Keratinocyte (primary cell): Measurements from ENCODE around the gene RAB1B. TPM values are rescaled to one million over a fixed set of nuclear protein-coding genes. Genes with fewer than 3 reads are reported as not detected.

Source experiments
- DNase-seq: peaks from one replicate; pipeline ENCODE4 v3.0.0-alpha.2; 2011; ENCODE audit warnings: low read depth, missing footprints, low spot score
- FAIRE-seq: peaks from 2 replicates; lab custom pipeline; 2011; peaks lifted over from hg19 to GRCh38; lab: Jason Lieb, UNC
- H2AFZ ChIP-seq: 2 replicates; pipeline ENCODE4 v1.6.0; 2012; ENCODE audit warnings: low read length, control low read depth, inconsistent platforms; ENCODE audit not compliant: control insufficient read depth
- H3K27ac ChIP-seq: 2 replicates; pipeline ENCODE4 v1.5.1; 2011; ENCODE audit warnings: low read length; ENCODE audit not compliant: control insufficient read depth, insufficient read depth
- H3K27me3 ChIP-seq: 3 replicates; pipeline ENCODE4 v1.6.0; 2011; ENCODE audit warnings: low read length; ENCODE audit not compliant: control insufficient read depth, insufficient read depth; ENCODE audit errors: extremely low read depth
- H3K36me3 ChIP-seq, 2 experiments: 2 replicates in 1 of 2; 3 replicates in 1 of 2; pipeline ENCODE4 v1.5.1; 2011; ENCODE audit warnings: low read length in 2 of 2, mild to moderate bottlenecking in 1 of 2; ENCODE audit not compliant: control insufficient read depth in 2 of 2, insufficient read depth in 2 of 2; ENCODE audit errors: extremely low read depth in 1 of 2
- H3K4me1 ChIP-seq: 3 replicates; pipeline ENCODE4 v1.5.1; 2011; ENCODE audit warnings: low read length; ENCODE audit not compliant: control insufficient read depth, insufficient read depth; ENCODE audit errors: extremely low read depth
- H3K4me2 ChIP-seq: 3 replicates; pipeline ENCODE4 v1.6.0; 2011; ENCODE audit warnings: low read depth, low read length; ENCODE audit not compliant: control insufficient read depth, insufficient read depth; ENCODE audit errors: extremely low read depth
- H3K4me3 ChIP-seq, 3 experiments: fragments of 200-600 bp in 1 of 3; sonication (generic) in 1 of 3; 2 replicates in 2 of 3; 3 replicates in 1 of 3; pipeline ENCODE4 v1.5.1; 2011 to 2016; ENCODE audit warnings: low read length in 3 of 3, mild to moderate bottlenecking in 3 of 3, control low read depth in 2 of 3, inconsistent platforms in 1 of 3, low read depth in 1 of 3, mixed read lengths in 1 of 3, mixed run types in 1 of 3, moderate library complexity in 1 of 3; ENCODE audit not compliant: control insufficient read depth in 2 of 3, insufficient read depth in 2 of 3; ENCODE audit errors: extremely low read depth in 1 of 3
- H3K79me2 ChIP-seq: 2 replicates; pipeline ENCODE4 v1.6.0; 2012; ENCODE audit warnings: low read length; ENCODE audit not compliant: control insufficient read depth, insufficient read depth
- H3K9ac ChIP-seq: 3 replicates; pipeline ENCODE4 v1.6.0; 2011; ENCODE audit warnings: low read length; ENCODE audit not compliant: control insufficient read depth, insufficient read depth; ENCODE audit errors: extremely low read depth
- H3K9me1 ChIP-seq: 3 replicates; pipeline ENCODE4 v1.6.0; 2011; ENCODE audit warnings: low read length; ENCODE audit not compliant: control insufficient read depth, insufficient read depth; ENCODE audit errors: extremely low read depth
- H3K9me3 ChIP-seq: 2 replicates; pipeline ENCODE4 v1.5.1; 2012; ENCODE audit warnings: low read depth, low read length; ENCODE audit not compliant: control insufficient read depth
- H4K20me1 ChIP-seq: 3 replicates; pipeline ENCODE4 v1.6.0; 2011; ENCODE audit warnings: low read length; ENCODE audit not compliant: control insufficient read depth, insufficient read depth; ENCODE audit errors: extremely low read depth
- EZH2 ChIP-seq: IDR thresholded peaks from one replicate; pipeline ENCODE4 v1.6.1; 2012; ENCODE audit warnings: inconsistent platforms, mild to moderate bottlenecking, low read length, moderate library complexity
- dilution Hi-C: fragments of 300-500 bp; cut with MboI; formaldehyde crosslinking; loops from one replicate; pipeline ENCODE4 v1.7.0; 2020; ENCODE audit warnings: low sequenced_read_pairs; ENCODE audit not compliant: extremely low pct_ligation_motif_present
- polyA plus RNA-seq, 5 experiments: library from polyadenylated mRNA; depleted of rRNA in 3 of 5; stranded (reverse) in 3 of 5; stranded (forward) in 1 of 5; unstranded in 1 of 5; fragments of >200 nt; gene quantifications; 1 replicate in 1 of 5; 2 replicates in 3 of 5; 3 replicates in 1 of 5; pipeline versions ENCODE4 v1.2.1 to v1.2.3, GENCODE V29; 2011 to 2012; ENCODE audit warnings: missing spikeins in 2 of 5, low read depth in 1 of 5, low replicate concordance in 1 of 5
- TF ChIP-seq, protein P1 (sequence below), 3 experiments: IDR thresholded peaks in 1 of 3; conservative IDR thresholded peaks in 1 of 3; optimal IDR thresholded peaks in 1 of 3; 2 replicates in 2 of 3; 3 replicates in 1 of 3; pipeline versions ENCODE3 to v1.5.1; 2011; ENCODE audit warnings: low read length in 3 of 3, mild to moderate bottlenecking in 3 of 3, moderate library complexity in 2 of 3, control low read depth in 1 of 3, inconsistent platforms in 1 of 3; ENCODE audit not compliant: insufficient read depth in 2 of 3; ENCODE audit errors: extremely low read depth in 1 of 3

RAB1B gene
- polyA plus RNA-seq, 1 donor (not counting 4 experiments of a cell fraction or from before 2014, with no cell fraction given): 133 TPM

DNA sequence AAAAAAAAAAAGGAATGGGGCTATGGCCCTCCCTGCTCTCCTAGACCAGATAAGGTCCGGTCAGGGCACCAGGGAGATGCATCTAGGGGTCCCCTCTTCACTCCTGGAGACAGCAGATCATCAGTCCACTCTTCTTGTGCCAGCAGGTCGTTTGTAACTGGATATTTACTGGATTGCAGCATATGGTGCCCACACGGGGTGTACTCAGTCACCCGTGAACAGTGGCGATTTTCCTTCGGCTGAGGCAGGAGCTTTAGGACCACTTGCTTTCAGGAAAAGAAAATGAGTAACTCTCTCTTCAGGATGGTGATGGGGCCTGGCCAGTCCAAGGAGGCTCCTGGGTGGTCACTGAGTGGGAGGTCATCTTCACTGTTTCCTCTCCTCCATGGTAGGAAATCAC, 38.3 kb upstream of the RAB1B start:
- Histone ChIP-seq H2AFZ (no peak overlapping the region), H3K9me3 (no peaks in the 10 kb centered on the region), H3K9ac (no peak overlapping the region), H3K36me3 (peaks cover 16 to 39% of the 10 kb centered on the region in 2 experiments), H3K27ac (no peak overlapping the region), H4K20me1 (no peaks in the 10 kb centered on the region), H3K79me2 (no peaks in the 10 kb centered on the region), H3K27me3 (no peaks in the 10 kb centered on the region), H3K4me1 (no peaks in the 10 kb centered on the region), H3K4me2 (no peak overlapping the region), H3K4me3 (no peak overlapping the region), H3K9me1 (no peaks in the 10 kb centered on the region)
- dilution Hi-C loops: no loop called here
- FAIRE-seq (no peak), DNase-seq (no peak)
- no peak for TF ChIP-seq EZH2
- TF ChIP-seq, protein P1, sequence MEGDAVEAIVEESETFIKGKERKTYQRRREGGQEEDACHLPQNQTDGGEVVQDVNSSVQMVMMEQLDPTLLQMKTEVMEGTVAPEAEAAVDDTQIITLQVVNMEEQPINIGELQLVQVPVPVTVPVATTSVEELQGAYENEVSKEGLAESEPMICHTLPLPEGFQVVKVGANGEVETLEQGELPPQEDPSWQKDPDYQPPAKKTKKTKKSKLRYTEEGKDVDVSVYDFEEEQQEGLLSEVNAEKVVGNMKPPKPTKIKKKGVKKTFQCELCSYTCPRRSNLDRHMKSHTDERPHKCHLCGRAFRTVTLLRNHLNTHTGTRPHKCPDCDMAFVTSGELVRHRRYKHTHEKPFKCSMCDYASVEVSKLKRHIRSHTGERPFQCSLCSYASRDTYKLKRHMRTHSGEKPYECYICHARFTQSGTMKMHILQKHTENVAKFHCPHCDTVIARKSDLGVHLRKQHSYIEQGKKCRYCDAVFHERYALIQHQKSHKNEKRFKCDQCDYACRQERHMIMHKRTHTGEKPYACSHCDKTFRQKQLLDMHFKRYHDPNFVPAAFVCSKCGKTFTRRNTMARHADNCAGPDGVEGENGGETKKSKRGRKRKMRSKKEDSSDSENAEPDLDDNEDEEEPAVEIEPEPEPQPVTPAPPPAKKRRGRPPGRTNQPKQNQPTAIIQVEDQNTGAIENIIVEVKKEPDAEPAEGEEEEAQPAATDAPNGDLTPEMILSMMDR (optimal IDR thresholded peaks at IDR 0.05 in 1 of 3, IDR thresholded peaks at IDR 0.05 in 1 of 3, conservative IDR thresholded peaks at IDR 0.05 in 1 of 3; ENCODE audit: extremely low read depth in 1 of 3, insufficient read depth in 2 of 3, low read length in 3 of 3): no peak

DNA sequence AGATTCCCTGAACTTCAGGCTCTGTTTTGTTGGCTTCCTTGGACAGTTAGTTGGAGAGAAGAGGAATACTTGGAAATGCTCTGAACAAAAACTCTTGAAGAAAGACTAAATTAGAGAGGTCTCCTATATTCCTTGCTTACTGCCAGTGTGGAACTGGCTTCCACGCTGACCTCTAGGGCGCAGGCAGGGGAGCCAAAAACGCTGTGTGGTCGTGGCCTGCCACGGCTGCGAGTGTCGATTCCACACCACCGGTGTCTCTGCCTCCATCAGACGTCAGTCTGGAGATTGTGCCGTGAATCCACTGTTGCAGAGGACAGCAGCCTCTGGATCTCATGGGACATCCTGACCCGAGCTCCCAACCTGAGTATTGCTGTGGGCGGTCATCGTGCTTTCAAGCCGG, 37.5 kb upstream of the RAB1B start:
- dilution Hi-C loops: no loop called here
- no peak for FAIRE-seq
- H3K36me3 ChIP-seq: peaks cover 16 to 46% of the 10 kb centered on the region in 2 experiments

More for the DNA sequence above, 37.5 kb upstream of the RAB1B start:
- no peak overlapping the region for H3K9ac ChIP-seq
- TF ChIP-seq, protein P1 (optimal IDR thresholded peaks at IDR 0.05 in 1 of 3, IDR thresholded peaks at IDR 0.05 in 1 of 3, conservative IDR thresholded peaks at IDR 0.05 in 1 of 3; ENCODE audit: extremely low read depth in 1 of 3, insufficient read depth in 2 of 3, low read length in 3 of 3): no peak
- TF ChIP-seq EZH2: no peak
- no peak overlapping the region for H2AFZ ChIP-seq
- H4K20me1 ChIP-seq: no peaks in the 10 kb centered on the region
- H3K4me2 ChIP-seq: no peak overlapping the region
- H3K79me2 ChIP-seq: no peaks in the 10 kb centered on the region
- no peaks in the 10 kb centered on the region for H3K4me1 ChIP-seq
- H3K27me3 ChIP-seq: no peaks in the 10 kb centered on the region
- DNase-seq: no peak
- H3K4me3 ChIP-seq: no peak overlapping the region
- no peak overlapping the region for H3K27ac ChIP-seq
- H3K9me3 ChIP-seq: no peaks in the 10 kb centered on the region
- H3K9me1 ChIP-seq: no peaks in the 10 kb centered on the region
